A549 (cell line): Measurements from ENCODE around the gene LRRC74A. TPM values are rescaled to one million over a fixed set of nuclear protein-coding genes. Genes with fewer than 3 reads are reported as not detected.

Source experiments
- ATAC-seq, 2 experiments: fragments of 200-7000 bp in 1 of 2; fragments of >200 bp in 1 of 2; cut with Nextera tagmentation in 1 of 2; cut with Tn5 transposase in 1 of 2; 3 replicates each; pipeline versions ENCODE4 v1.8.0 to v1.9.1; 2018 to 2020; ENCODE audit warnings: mild to moderate bottlenecking in 1 of 2, moderate library complexity in 1 of 2
- CTCF ChIA-PET: fragments of 300-600 bp; sonication (Branson Sonifier 250); formaldehyde crosslinking; extraction: SDS; loops from one replicate; lab custom pipeline; 2021; ENCODE audit warnings: antibody characterized with exemption, inconsistent platforms; lab: Yijun Ruan, JAX
- POLR2A ChIA-PET: fragments of 350-600 bp; formaldehyde crosslinking; extraction: SDS; loops from one replicate; lab custom pipeline; 2021; ENCODE audit warnings: antibody characterized with exemption, inconsistent platforms; lab: Yijun Ruan, JAX
- DNase-seq, 2 experiments: peaks; one replicate each; pipeline versions ENCODE4 v3.0.0 to v3.0.0-alpha.2; 2011 to 2016; ENCODE audit warnings: low read depth in 1 of 2, low spot score in 1 of 2
- FAIRE-seq: peaks from 2 replicates; lab custom pipeline; 2011; peaks lifted over from hg19 to GRCh38; lab: Jason Lieb, UNC
- H3K27ac ChIP-seq, 2 experiments: fragments of >200 bp; sonication (Bioruptor Twin); formaldehyde crosslinking; 3 replicates each; pipeline ENCODE4 v1.5.1; 2016 to 2017
- H3K4me1 ChIP-seq: fragments of >200 bp; sonication (Bioruptor Twin); formaldehyde crosslinking; 3 replicates; pipeline ENCODE4 v1.6.1; 2016
- H3K4me2 ChIP-seq: fragments of >200 bp; sonication (Bioruptor Twin); formaldehyde crosslinking; 3 replicates; pipeline ENCODE4 v1.6.1; 2016
- H3K4me3 ChIP-seq: fragments of >200 bp; sonication (Bioruptor Twin); formaldehyde crosslinking; 3 replicates; pipeline ENCODE4 v1.5.1; 2016
- H3K9me3 ChIP-seq: fragments of >200 bp; sonication (Bioruptor Twin); formaldehyde crosslinking; 3 replicates; pipeline ENCODE4 v1.6.1; 2016
- CEBPB ChIP-seq, 2 experiments: fragments of >200 bp in 1 of 2; sonication (Bioruptor Twin) in 1 of 2; formaldehyde crosslinking in 1 of 2; IDR thresholded peaks; 2 replicates each; pipeline ENCODE4 v1.6.1; 2012 to 2016
- CHD2 ChIP-seq: fragments of 150-350 bp; IDR thresholded peaks from 2 replicates; pipeline ENCODE4 v1.6.1; 2014; ENCODE audit warnings: low read length; ENCODE audit not compliant: partially characterized antibody
- CHD4 ChIP-seq: fragments of 200-600 bp; sonication (generic); IDR thresholded peaks from 2 replicates; pipeline ENCODE4 v1.6.1; 2016; ENCODE audit warnings: antibody characterized with exemption, mild to moderate bottlenecking, borderline replicate concordance
- EHF ChIP-seq: fragments of 250-450 bp; sonication (Bioruptor Pico); IDR thresholded peaks from 2 replicates; pipeline ENCODE4 v1.5.0; 2020; ENCODE audit warnings: mild to moderate bottlenecking
- EP300 ChIP-seq, 2 experiments: fragments of >200 bp; sonication (Bioruptor Twin); formaldehyde crosslinking; IDR thresholded peaks; 2 replicates in 1 of 2; 3 replicates in 1 of 2; pipeline ENCODE4 v1.6.1; 2016 to 2017
- FOSL2 ChIP-seq, 2 experiments: fragments of 450-650 bp in 1 of 2; fragments of >200 bp in 1 of 2; sonication (Bioruptor Twin) in 1 of 2; formaldehyde crosslinking; IDR thresholded peaks; 2 replicates each; pipeline versions ENCODE4 v1.5.0 to v1.6.1; 2016 to 2020; ENCODE audit warnings: mild to moderate bottlenecking in 1 of 2, moderate library complexity in 1 of 2
- FOXS1 ChIP-seq: fragments of 250-450 bp; sonication (Bioruptor Pico); IDR thresholded peaks from 2 replicates; pipeline ENCODE4 v1.5.0; 2020; ENCODE audit warnings: mild to moderate bottlenecking, moderate library complexity
- GATA3 ChIP-seq: IDR thresholded peaks from 2 replicates; pipeline ENCODE4 v1.6.1; 2012; ENCODE audit warnings: borderline replicate concordance
- HDAC2 ChIP-seq: fragments of 200-600 bp; sonication (generic); IDR thresholded peaks from 2 replicates; pipeline ENCODE4 v1.6.1; 2016
- HEYL ChIP-seq: fragments of 250-450 bp; sonication (Bioruptor Pico); IDR thresholded peaks from 2 replicates; pipeline ENCODE4 v1.8.0; 2021; ENCODE audit warnings: mild to moderate bottlenecking, moderate library complexity
- HOXB13 ChIP-seq: fragments of 250-450 bp; sonication (Bioruptor Pico); IDR thresholded peaks from 2 replicates; pipeline ENCODE4 v1.5.0; 2020; ENCODE audit warnings: low read depth, mild to moderate bottlenecking, moderate library complexity
- HOXB5 ChIP-seq: fragments of 250-450 bp; sonication (Bioruptor Pico); IDR thresholded peaks from 2 replicates; pipeline ENCODE4 v1.5.0; 2020; ENCODE audit warnings: mild to moderate bottlenecking, moderate library complexity
- JUN ChIP-seq, 2 experiments: fragments of >200 bp; sonication (Bioruptor Twin); formaldehyde crosslinking; IDR thresholded peaks; 2 replicates in 1 of 2; 3 replicates in 1 of 2; pipeline ENCODE4 v1.6.1; 2016 to 2017
- JUNB ChIP-seq: fragments of >200 bp; sonication (Bioruptor Twin); formaldehyde crosslinking; IDR thresholded peaks from 2 replicates; pipeline ENCODE4 v1.6.1; 2016
- KDM1A ChIP-seq: fragments of 200-600 bp; sonication (generic); IDR thresholded peaks from 2 replicates; pipeline ENCODE4 v1.6.1; 2016; ENCODE audit warnings: low read depth, mild to moderate bottlenecking
- KDM5A ChIP-seq: fragments of 200-600 bp; sonication (generic); IDR thresholded peaks from 2 replicates; pipeline ENCODE4 v1.6.1; 2016; ENCODE audit warnings: antibody characterized with exemption, mild to moderate bottlenecking
- MAFK ChIP-seq: fragments of 450-650 bp; IDR thresholded peaks from 2 replicates; pipeline ENCODE4 v1.6.1; 2014; ENCODE audit not compliant: partially characterized antibody
- MAX ChIP-seq: IDR thresholded peaks from 2 replicates; pipeline ENCODE4 v1.6.1; 2012
- MAZ ChIP-seq: fragments of 150-350 bp; IDR thresholded peaks from 2 replicates; pipeline ENCODE4 v1.6.1; 2014; ENCODE audit warnings: antibody characterized with exemption, low read depth, low read length, borderline replicate concordance
- MYC ChIP-seq: IDR thresholded peaks from 2 replicates; pipeline ENCODE4 v1.6.1; 2012; ENCODE audit warnings: mild to moderate bottlenecking, inconsistent platforms, low read length, improper control_type of control experiment, borderline replicate concordance
- NFE2L2 ChIP-seq: fragments of 150-350 bp; conservative IDR thresholded peaks from 2 replicates; pipeline ENCODE4 v1.6.1; 2014; ENCODE audit warnings: low read length
- NPAS2 ChIP-seq: fragments of 250-450 bp; sonication (Bioruptor Pico); IDR thresholded peaks from 2 replicates; pipeline ENCODE4 v1.8.0; 2022; ENCODE audit warnings: mild to moderate bottlenecking, moderate library complexity, borderline replicate concordance
- POLR2A ChIP-seq: IDR thresholded peaks from 2 replicates; pipeline ENCODE4 v1.6.1; 2012; ENCODE audit warnings: mild to moderate bottlenecking, low read length
- POLR2AphosphoS2 ChIP-seq: conservative IDR thresholded peaks from 2 replicates; pipeline ENCODE4 v1.6.1; 2012; ENCODE audit warnings: low read length, improper control_type of control experiment, inconsistent platforms
- REST ChIP-seq: fragments of 200-600 bp; sonication (generic); IDR thresholded peaks from 2 replicates; pipeline ENCODE4 v1.6.1; 2016; ENCODE audit warnings: antibody characterized with exemption, mild to moderate bottlenecking, moderate library complexity
- RNF2 ChIP-seq: fragments of 200-600 bp; sonication (generic); IDR thresholded peaks from 2 replicates; pipeline ENCODE4 v1.6.1; 2016; ENCODE audit warnings: low read depth, mild to moderate bottlenecking, antibody characterized with exemption, moderate library complexity, borderline replicate concordance
- TFCP2L1 ChIP-seq: fragments of 250-450 bp; sonication (Bioruptor Pico); IDR thresholded peaks from 2 replicates; pipeline ENCODE4 v1.5.0; 2021; ENCODE audit warnings: mild to moderate bottlenecking
- ZC3H11A ChIP-seq: fragments of 450-650 bp; IDR thresholded peaks from 2 replicates; pipeline ENCODE4 v1.6.1; 2014; ENCODE audit warnings: antibody characterized with exemption, mild to moderate bottlenecking
- ZFP36 ChIP-seq: fragments of 450-650 bp; IDR thresholded peaks from 2 replicates; pipeline ENCODE4 v1.6.1; 2014; ENCODE audit warnings: borderline replicate concordance; ENCODE audit not compliant: partially characterized antibody
- WGBS: methylation state at CpG from one replicate; pipeline ENCODE4 v1.1.6; 2017; ENCODE audit errors: missing lambda C conversion rate; 5-methylcytosine and 5-hydroxymethylcytosine counted together
- polyA plus RNA-seq, 4 experiments: library from polyadenylated mRNA; depleted of rRNA in 3 of 4; stranded (reverse); fragments of >200 nt; fragmentation: RNase III in 1 of 4; extraction: RNeasy Plus Mini Kit Qiagen cat#74134 plus additional on column Dnase treatment in 1 of 4; gene quantifications; 2 replicates in 3 of 4; 3 replicates in 1 of 4; pipeline ENCODE4 v1.2.3, GENCODE V29; 2011 to 2017
- TF ChIP-seq, protein P1 (sequence below): fragments of 250-450 bp; sonication (Bioruptor Pico); IDR thresholded peaks from 2 replicates; pipeline ENCODE4 v1.5.0; 2021; ENCODE audit warnings: mild to moderate bottlenecking, moderate library complexity, borderline replicate concordance
- TF ChIP-seq, protein P2 (sequence below): fragments of >200 bp; sonication (Bioruptor Twin); formaldehyde crosslinking; IDR thresholded peaks from 3 replicates; pipeline ENCODE4 v1.6.1; 2016

The LRRC74A gene
- polyA plus RNA-seq, 2 of the 4 experiments (the other 2 are of a cell fraction), result not detected

GRCh38 chr14:76808011-76808410, 18.2 kb upstream of the LRRC74A start:
- no peak overlapping the region for H3K4me2 ChIP-seq
- no peak overlapping the region for H3K4me3 ChIP-seq
- ATAC-seq (no peak), FAIRE-seq (no peak), DNase-seq (no peak)
- no peak for TF ChIP-seq ZFP36
- TF ChIP-seq, protein P1, sequence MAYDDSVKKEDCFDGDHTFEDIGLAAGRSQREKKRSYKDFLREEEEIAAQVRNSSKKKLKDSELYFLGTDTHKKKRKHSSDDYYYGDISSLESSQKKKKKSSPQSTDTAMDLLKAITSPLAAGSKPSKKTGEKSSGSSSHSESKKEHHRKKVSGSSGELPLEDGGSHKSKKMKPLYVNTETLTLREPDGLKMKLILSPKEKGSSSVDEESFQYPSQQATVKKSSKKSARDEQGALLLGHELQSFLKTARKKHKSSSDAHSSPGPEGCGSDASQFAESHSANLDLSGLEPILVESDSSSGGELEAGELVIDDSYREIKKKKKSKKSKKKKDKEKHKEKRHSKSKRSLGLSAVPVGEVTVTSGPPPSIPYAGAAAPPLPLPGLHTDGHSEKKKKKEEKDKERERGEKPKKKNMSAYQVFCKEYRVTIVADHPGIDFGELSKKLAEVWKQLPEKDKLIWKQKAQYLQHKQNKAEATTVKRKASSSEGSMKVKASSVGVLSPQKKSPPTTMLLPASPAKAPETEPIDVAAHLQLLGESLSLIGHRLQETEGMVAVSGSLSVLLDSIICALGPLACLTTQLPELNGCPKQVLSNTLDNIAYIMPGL (CRISPR knock-in tag), result no peak
- TF ChIP-seq MAFK, result no peak
- no peak for TF ChIP-seq RNF2
- no peak for TF ChIP-seq NPAS2 (CRISPR knock-in tag)
- TF ChIP-seq KDM5A, result no peak
- no peak for TF ChIP-seq CEBPB (IDR thresholded peaks at IDR 0.05)
- POLR2A ChIA-PET, result no interaction called here
- CTCF ChIA-PET, result interaction anchor here (0.7 to 6.2 kb wide), 3 partner anchors 24 to 98 kb away, joined by 3 to 25 read pairs (median 14); no protein-coding TSS in a partner anchor
- no peak overlapping the region for H3K27ac ChIP-seq
- 93% methylated on average over 1 of the region's 1 CpG for WGBS
- no peaks in the 10 kb centered on the region for H3K9me3 ChIP-seq
- peaks cover 8% of the 10 kb centered on the region; the same call in 2 of the 3 replicates for H3K4me1 ChIP-seq

DNA sequence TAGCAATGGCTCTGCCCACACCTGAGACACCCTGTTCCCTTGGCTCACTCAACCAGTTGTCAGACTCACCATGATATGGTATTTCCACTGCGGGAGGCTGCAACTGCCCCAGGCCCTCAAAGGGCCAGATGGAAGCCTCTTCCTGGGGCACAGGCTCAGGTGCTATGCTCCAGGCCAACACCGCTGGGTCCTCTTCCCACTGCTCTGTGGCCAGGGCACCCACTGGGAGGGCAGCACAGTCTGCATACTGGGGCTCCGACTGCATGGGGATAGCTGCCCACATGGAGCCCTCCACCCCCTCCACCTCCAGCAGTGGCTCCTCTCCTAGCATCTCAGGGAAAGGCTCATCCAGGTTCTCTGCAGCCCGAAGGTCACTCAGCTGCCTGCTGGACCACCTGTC, 17.2 kb upstream of the LRRC74A start:
- CTCF ChIA-PET, result interaction anchor here (2.9 to 6.2 kb wide), 3 partner anchors 10 to 100 kb away, joined by 11 to 32 read pairs (median 25); no protein-coding TSS in a partner anchor
- POLR2A ChIA-PET, result no interaction called here

GRCh38 chr14:76810525-76810924, 15.7 kb upstream of the LRRC74A start:
- Histone ChIP-seq H3K27ac (no peak overlapping the region), H3K4me3 (no peak overlapping the region), H3K4me1 (peaks cover 11% of the 10 kb centered on the region; the same call in 2 of the 3 replicates), H3K4me2 (peak overlapping the region; percentile 88), H3K9me3 (no peaks in the 10 kb centered on the region)
- no peak for ATAC-seq
- ChIA-PET POLR2A (no interaction called here), CTCF (interaction anchor here (0.8 to 4.2 kb wide), 13 partner anchors 11 to 314 kb away, joined by 3 to 32 read pairs (median 3); partner anchors contain the start of gene LRRC74A)
- no peak for FAIRE-seq
- TF ChIP-seq TFCP2L1 (CRISPR knock-in tag), result no peak
- no peak for TF ChIP-seq HOXB13 (CRISPR knock-in tag)
- no peak for TF ChIP-seq JUN (IDR thresholded peaks at IDR 0.05)
- TF ChIP-seq ZC3H11A, result no peak
- TF ChIP-seq REST, result no peak
- no peak for TF ChIP-seq EP300 (IDR thresholded peaks at IDR 0.05)
- TF ChIP-seq NFE2L2, result no peak
- no peak for TF ChIP-seq POLR2A
- no peak for TF ChIP-seq KDM5A
- no peak for TF ChIP-seq MYC
- TF ChIP-seq FOSL2 (IDR thresholded peaks at IDR 0.05), result no peak
- no peak for TF ChIP-seq FOSL2 (CRISPR knock-in tag; IDR thresholded peaks at IDR 0.05)
- no peak for TF ChIP-seq JUNB
- no peak for TF ChIP-seq EHF (CRISPR knock-in tag)
- TF ChIP-seq, protein P2, sequence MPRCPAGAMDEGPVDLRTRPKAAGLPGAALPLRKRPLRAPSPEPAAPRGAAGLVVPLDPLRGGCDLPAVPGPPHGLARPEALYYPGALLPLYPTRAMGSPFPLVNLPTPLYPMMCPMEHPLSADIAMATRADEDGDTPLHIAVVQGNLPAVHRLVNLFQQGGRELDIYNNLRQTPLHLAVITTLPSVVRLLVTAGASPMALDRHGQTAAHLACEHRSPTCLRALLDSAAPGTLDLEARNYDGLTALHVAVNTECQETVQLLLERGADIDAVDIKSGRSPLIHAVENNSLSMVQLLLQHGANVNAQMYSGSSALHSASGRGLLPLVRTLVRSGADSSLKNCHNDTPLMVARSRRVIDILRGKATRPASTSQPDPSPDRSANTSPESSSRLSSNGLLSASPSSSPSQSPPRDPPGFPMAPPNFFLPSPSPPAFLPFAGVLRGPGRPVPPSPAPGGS, result no peak
- no peak for TF ChIP-seq GATA3
- TF ChIP-seq CHD4, result no peak
- no peak for TF ChIP-seq CEBPB (IDR thresholded peaks at IDR 0.05)
- no peak for DNase-seq
- 75% methylated on average over 3 of the region's 3 CpGs for WGBS

More for the DNA sequence above, 17.2 kb upstream of the LRRC74A start:
- H3K27ac ChIP-seq, result no peak overlapping the region
- ATAC-seq, result no peak
- no peak for FAIRE-seq
- 98% methylated on average over 4 of the region's 4 CpGs for WGBS
- no peak overlapping the region for H3K4me3 ChIP-seq
- TF ChIP-seq FOXS1 (CRISPR knock-in tag) (no peak), KDM1A (no peak), ZC3H11A (no peak), CEBPB (IDR thresholded peaks at IDR 0.05) (no peak), CHD2 (no peak), MAZ (no peak), HOXB5 (no peak), GATA3 (no peak), MAX (no peak), EP300 (IDR thresholded peaks at IDR 0.05) (no peak), POLR2AphosphoS2 (no peak), HOXB13 (CRISPR knock-in tag) (no peak), HEYL (no peak), EHF (CRISPR knock-in tag) (no peak), HDAC2 (no peak)
- no peak overlapping the region for H3K4me2 ChIP-seq
- H3K4me1 ChIP-seq, result peaks cover 11% of the 10 kb centered on the region; the same call in 2 of the 3 replicates
- no peak for DNase-seq
- no peaks in the 10 kb centered on the region for H3K9me3 ChIP-seq
